GM12878 (cell line): ENCODE results near the gene CCDC88A.
"Not testable (repeated sequence)": the region's sequence is repeated elsewhere in the genome, so short reads cannot be mapped to it uniquely, and the experiment has no call there.

ENCODE experiments used
- ATF7 ChIP-seq: fragments of 450-650 bp; IDR thresholded peaks from 2 replicates; pipeline ENCODE4 v1.6.1; 2016; ENCODE audit warnings: low read depth, mild to moderate bottlenecking
- CBX3 ChIP-seq: fragments of 200-600 bp; sonication (generic); IDR thresholded peaks from 2 replicates; pipeline ENCODE4 v1.6.1; 2016; ENCODE audit warnings: low read depth, borderline replicate concordance
- EED ChIP-seq: sonication (generic); IDR thresholded peaks from 2 replicates; pipeline ENCODE4 v1.6.1; 2016; ENCODE audit warnings: antibody characterized with exemption, low read depth
- EZH2 ChIP-seq: IDR thresholded peaks from 2 replicates; pipeline ENCODE4 v1.6.1; 2012; ENCODE audit warnings: low read depth, mild to moderate bottlenecking, control low read depth, inconsistent platforms, low read length, borderline replicate concordance; ENCODE audit not compliant: control insufficient read depth
- GABPA ChIP-seq: IDR thresholded peaks from 2 replicates; pipeline ENCODE4 v1.6.1; 2014; ENCODE audit warnings: antibody characterized with exemption, low read depth, mild to moderate bottlenecking, inconsistent platforms
- KDM1A ChIP-seq: fragments of 200-600 bp; sonication (generic); IDR thresholded peaks from 2 replicates; pipeline ENCODE4 v1.6.1; 2016; ENCODE audit warnings: borderline replicate concordance
- KLF5 ChIP-seq: fragments of 450-650 bp; IDR thresholded peaks from 2 replicates; pipeline ENCODE4 v1.6.1; 2014; ENCODE audit warnings: mild to moderate bottlenecking; ENCODE audit not compliant: partially characterized antibody
- POLR2A ChIP-seq: IDR thresholded peaks from 2 replicates; pipeline ENCODE4 v1.6.1; 2011; ENCODE audit warnings: low read depth, mild to moderate bottlenecking, low read length
- POLR2AphosphoS2 ChIP-seq: IDR thresholded peaks from 2 replicates; pipeline ENCODE4 v1.6.1; 2011; ENCODE audit warnings: low read depth, mild to moderate bottlenecking, low read length, improper control_type of control experiment, moderate library complexity
- RFX5 ChIP-seq: IDR thresholded peaks from 2 replicates; pipeline ENCODE4 v1.6.1; 2011; ENCODE audit warnings: low read depth, low read length, improper control_type of control experiment
- TF ChIP-seq, protein P1 (sequence below): IDR thresholded peaks from 2 replicates; pipeline ENCODE4 v1.6.1; 2012; ENCODE audit warnings: mild to moderate bottlenecking, low read depth, low read length
- TF ChIP-seq, protein P2 (sequence below), 3 experiments: IDR thresholded peaks in 2 of 3; conservative IDR thresholded peaks in 1 of 3; 2 replicates each; pipeline ENCODE4 v1.5.1; 2011; ENCODE audit warnings: low read depth in 3 of 3, low read length in 3 of 3, mild to moderate bottlenecking in 3 of 3, control low read depth in 2 of 3, moderate library complexity in 2 of 3, inconsistent platforms in 1 of 3, mixed read lengths in 1 of 3; ENCODE audit not compliant: control insufficient read depth in 2 of 3, insufficient read depth in 1 of 3; ENCODE audit errors: extremely low read depth in 1 of 3
- TF ChIP-seq, protein P3 (sequence below): IDR thresholded peaks from 2 replicates; pipeline ENCODE4 v1.6.1; 2011; ENCODE audit warnings: low read depth, mild to moderate bottlenecking, low read length, moderate library complexity, borderline replicate concordance; ENCODE audit errors: extremely low read depth

DNA sequence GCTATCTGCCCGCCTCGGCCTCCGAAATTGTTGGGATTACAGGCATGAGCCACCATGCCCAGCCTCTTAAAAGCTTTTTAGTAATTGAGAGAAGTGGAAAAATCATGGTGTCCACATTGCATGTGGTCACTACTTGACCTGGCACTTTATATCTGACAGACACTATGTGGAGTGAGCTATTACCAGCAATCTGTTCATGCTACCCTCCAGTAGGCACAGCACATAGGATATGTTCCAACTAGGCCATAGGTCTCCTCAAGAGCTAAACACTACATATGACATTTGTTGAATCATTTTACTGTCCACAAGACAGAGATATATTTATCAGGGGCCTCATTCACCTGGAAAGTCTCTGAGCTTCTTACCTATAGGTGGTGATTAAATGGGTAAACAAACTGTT lies 30.4 kb upstream of the CCDC88A start:
- not testable (repeated sequence) for TF ChIP-seq KDM1A, ATF7, POLR2A, CBX3, POLR2AphosphoS2, GABPA, EZH2, KLF5, RFX5, EED
- TF ChIP-seq, protein P1, sequence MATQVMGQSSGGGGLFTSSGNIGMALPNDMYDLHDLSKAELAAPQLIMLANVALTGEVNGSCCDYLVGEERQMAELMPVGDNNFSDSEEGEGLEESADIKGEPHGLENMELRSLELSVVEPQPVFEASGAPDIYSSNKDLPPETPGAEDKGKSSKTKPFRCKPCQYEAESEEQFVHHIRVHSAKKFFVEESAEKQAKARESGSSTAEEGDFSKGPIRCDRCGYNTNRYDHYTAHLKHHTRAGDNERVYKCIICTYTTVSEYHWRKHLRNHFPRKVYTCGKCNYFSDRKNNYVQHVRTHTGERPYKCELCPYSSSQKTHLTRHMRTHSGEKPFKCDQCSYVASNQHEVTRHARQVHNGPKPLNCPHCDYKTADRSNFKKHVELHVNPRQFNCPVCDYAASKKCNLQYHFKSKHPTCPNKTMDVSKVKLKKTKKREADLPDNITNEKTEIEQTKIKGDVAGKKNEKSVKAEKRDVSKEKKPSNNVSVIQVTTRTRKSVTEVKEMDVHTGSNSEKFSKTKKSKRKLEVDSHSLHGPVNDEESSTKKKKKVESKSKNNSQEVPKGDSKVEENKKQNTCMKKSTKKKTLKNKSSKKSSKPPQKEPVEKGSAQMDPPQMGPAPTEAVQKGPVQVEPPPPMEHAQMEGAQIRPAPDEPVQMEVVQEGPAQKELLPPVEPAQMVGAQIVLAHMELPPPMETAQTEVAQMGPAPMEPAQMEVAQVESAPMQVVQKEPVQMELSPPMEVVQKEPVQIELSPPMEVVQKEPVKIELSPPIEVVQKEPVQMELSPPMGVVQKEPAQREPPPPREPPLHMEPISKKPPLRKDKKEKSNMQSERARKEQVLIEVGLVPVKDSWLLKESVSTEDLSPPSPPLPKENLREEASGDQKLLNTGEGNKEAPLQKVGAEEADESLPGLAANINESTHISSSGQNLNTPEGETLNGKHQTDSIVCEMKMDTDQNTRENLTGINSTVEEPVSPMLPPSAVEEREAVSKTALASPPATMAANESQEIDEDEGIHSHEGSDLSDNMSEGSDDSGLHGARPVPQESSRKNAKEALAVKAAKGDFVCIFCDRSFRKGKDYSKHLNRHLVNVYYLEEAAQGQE, result not testable (repeated sequence)
- TF ChIP-seq, protein P2, sequence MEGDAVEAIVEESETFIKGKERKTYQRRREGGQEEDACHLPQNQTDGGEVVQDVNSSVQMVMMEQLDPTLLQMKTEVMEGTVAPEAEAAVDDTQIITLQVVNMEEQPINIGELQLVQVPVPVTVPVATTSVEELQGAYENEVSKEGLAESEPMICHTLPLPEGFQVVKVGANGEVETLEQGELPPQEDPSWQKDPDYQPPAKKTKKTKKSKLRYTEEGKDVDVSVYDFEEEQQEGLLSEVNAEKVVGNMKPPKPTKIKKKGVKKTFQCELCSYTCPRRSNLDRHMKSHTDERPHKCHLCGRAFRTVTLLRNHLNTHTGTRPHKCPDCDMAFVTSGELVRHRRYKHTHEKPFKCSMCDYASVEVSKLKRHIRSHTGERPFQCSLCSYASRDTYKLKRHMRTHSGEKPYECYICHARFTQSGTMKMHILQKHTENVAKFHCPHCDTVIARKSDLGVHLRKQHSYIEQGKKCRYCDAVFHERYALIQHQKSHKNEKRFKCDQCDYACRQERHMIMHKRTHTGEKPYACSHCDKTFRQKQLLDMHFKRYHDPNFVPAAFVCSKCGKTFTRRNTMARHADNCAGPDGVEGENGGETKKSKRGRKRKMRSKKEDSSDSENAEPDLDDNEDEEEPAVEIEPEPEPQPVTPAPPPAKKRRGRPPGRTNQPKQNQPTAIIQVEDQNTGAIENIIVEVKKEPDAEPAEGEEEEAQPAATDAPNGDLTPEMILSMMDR (IDR thresholded peaks at IDR 0.05 in 2 of 3, conservative IDR thresholded peaks at IDR 0.05 in 1 of 3; ENCODE audit: control insufficient read depth in 2 of 3, extremely low read depth in 1 of 3, insufficient read depth in 1 of 3, low read depth in 3 of 3, low read length in 3 of 3), result not testable (repeated sequence)
- TF ChIP-seq, protein P3, sequence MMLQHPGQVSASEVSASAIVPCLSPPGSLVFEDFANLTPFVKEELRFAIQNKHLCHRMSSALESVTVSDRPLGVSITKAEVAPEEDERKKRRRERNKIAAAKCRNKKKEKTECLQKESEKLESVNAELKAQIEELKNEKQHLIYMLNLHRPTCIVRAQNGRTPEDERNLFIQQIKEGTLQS, result not testable (repeated sequence)
